Vagina (tissue), 2 donors: ENCODE measurements around the gene MAD1L1.

Source experiments
- CTCF ChIP-seq, 3 experiments: fragments of 450-650 bp in 2 of 3; fragments of 200-600 bp in 1 of 3; sonication (generic) in 1 of 3; IDR thresholded peaks; one replicate each; pipeline ENCODE4 v1.5.1; 2017 to 2019; ENCODE audit warnings: antibody characterized with exemption in 3 of 3, mild to moderate bottlenecking in 2 of 3, moderate library complexity in 2 of 3
- POLR2A ChIP-seq, 2 donors: fragments of 450-650 bp; IDR thresholded peaks; one replicate each; pipeline ENCODE4 v1.6.1; 2017; ENCODE audit warnings: antibody characterized with exemption in 2 of 2, mild to moderate bottlenecking in 2 of 2, moderate library complexity in 2 of 2

- TF ChIP-seq CTCF (IDR thresholded peaks at IDR 0.05) = no peak
- no peak for TF ChIP-seq POLR2A (IDR thresholded peaks at IDR 0.05)
These were observed 68.9 kb downstream of the MAD1L1 start for GRCh38 chr7:2163600-2164555.
